KG1 (cell line): ENCODE results near the gene GDI2.
"Not testable (repeated sequence)": the region's sequence is repeated elsewhere in the genome, so short reads cannot be mapped to it uniquely, and the experiment has no call there.

Experiments used
- DNase-seq: peaks from one replicate; lab custom pipeline; 2025; lab: John Stamatoyannopoulos, UW

The GDI2 gene

DNA sequence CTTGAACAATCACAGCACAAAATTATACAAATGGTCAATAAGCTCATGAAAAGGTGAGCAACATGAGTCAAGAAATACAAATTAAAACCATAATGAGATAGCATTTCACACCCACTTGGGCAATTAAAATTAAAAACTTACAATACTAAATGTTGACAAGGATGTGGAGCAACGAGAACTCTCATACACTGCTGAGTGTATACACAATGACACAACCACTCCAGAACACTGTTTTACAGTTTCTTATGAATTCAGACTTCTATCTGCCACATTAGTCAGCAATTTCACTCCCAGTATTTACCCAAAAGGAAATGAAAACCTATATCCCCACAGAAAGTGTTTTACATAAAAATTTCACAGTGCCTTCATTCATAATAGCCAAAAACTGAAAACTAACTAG is 31.1 kb downstream of the GDI2 start:
- DNase-seq = no peak

DNA sequence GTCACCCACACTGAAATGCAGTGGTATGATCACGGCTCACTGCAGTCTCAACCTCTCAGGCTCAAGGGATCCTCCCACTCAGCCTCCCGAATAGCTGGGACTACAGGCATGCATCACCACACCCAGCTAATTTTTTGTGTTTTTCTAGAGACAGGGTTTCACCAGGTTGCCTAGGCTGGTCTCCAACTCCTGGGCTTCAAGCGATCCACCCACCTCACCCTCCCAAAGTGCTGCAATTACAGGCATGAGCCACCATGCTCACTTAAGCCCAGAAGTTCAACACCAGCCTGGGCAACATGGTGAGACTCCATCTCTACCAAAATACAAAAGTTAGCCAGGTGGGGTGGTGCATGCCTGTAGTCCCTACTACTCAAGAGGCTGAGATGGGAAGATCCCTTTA is 33.5 kb downstream of the GDI2 start:
- no peak for DNase-seq

DNA sequence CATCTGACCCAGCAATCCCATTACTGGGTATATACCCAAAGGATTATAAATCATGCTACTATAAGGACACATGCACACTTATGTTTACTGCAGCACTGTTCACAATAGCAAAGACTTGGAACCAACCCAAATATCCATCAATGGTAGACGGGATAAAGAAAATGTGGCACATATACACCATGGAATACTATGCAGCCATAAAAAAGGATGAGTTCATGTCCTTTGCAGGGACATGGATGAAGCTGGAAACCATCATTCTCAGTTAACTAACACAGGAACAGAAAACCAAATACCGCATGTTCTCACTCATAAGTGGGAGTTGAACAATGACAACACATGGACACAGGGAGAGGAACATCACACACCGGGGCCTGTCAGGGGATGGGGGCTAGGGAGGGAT is 35.5 kb downstream of the GDI2 start:
- not testable (repeated sequence) for DNase-seq

DNA sequence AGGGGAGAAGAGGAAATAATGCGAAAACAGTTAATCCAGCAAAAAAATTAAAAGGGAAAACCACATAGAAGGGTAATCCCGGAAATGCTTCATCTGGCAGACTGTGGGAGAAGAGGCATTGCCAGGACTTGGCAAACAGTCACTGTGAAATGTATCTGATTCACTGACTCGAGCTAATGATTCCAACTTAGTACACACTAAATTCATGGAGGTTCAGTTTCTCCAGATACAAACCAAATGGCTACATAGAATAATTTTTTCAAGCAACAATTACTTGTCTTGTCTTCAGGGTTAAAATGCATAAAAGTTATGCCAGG is 36.4 kb downstream of the GDI2 start:
- DNase-seq = no peak

DNA sequence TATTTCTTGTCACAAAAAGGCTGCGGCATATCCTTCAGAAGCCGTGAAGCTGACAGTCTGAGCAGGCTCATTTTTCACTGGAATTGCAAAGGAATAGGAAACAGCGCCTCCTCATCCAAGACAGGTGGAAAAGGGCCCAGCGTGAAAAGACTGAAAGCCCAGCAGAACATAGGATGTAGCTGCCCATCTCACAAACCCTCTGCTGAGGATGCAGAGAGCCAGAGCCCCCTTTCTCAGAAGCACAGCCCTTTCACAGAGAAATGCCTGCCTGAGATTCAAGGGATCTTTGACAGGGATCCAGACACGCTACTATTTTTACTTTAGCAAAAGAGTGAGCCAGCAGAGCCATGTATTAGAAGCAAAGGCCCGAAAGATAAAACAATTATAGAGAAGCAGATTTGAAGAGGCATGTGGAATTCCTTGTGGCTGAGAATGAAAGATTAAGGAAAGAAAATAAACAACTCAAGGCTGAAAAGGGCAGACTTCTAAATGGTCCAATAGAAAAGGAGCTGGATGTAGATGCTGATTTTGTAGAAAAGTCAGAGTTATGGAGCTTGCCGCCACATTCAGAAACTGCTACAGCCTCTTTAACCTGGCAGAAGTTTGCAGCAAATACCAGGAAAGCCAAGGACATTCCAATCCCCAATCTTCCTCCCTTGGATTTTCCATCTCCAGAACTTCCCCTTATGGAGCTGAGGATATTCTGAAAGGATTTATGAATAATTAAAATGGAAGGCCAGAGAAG is 36.9 kb downstream of the GDI2 start:
- DNase-seq = no peak

DNA sequence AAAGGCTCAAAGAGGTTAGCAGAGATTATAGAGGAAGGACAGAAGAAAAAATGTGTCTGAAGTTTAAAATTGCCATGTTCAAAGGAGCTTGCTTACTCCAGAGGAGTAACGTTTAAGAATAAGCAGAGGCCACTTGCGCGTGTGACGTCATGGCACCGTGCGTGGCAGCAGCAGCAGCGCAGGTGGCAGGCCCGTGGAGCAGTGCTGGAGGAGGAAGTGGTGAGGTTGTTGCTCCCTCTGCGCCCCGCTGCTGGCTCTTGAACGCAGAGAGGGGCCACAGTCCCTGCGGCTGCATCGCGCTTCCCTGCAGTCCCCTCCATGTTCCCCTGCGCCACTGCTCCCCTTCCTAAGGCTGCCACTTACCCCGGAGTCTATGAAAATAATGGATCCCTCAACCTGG is 37.5 kb downstream of the GDI2 start:
- DNase-seq = no peak

DNA sequence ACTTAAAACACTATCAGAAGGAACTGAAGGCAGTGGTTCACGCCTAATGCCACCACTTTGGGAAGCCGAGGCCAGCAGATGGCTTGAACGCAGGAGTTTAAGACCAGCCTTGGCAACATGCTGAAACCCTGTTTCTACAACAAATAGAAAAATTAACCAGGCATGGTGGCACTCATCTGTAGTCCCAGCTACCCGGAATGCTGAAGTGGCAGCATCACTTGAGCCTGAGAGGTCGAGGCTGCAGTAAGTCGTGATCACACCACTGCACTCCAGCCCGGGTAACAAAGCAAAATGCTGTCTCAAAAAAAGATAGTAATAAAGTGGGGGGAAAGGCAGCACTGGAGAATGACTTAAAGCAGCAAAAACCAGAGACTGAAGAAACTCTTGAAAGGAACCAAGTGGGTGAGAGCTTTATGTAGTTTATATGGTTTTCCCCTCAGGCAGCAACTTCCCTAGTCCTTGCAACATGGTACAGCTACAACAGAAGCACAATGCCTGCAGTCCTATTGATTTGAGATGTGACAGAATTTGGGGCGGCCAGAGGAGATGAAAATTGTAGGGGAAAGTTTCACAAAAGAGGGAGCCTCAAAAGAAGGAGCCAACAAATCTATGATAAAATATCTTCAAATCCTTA is 38.1 kb downstream of the GDI2 start:
- no peak for DNase-seq

DNA sequence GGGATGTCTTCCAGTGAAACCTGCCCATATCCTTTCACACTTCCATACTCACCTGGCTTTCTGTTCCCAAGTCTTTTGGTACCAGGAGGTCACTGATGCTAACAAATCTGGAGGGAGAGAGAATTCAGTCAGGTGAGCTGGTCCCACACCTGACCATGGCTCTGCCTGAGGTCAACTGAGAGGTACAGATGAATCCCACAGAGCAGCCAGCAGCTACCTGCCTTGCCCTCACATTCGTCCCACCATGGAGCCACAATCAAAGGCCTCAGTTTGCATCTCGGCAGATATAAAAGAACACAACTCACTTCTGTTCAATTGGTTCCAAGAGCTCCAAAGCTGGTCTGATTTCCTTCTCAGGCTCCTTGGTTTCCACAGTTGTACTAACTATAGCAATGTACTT is 47.0 kb downstream of the GDI2 start:
- no peak for DNase-seq

DNA sequence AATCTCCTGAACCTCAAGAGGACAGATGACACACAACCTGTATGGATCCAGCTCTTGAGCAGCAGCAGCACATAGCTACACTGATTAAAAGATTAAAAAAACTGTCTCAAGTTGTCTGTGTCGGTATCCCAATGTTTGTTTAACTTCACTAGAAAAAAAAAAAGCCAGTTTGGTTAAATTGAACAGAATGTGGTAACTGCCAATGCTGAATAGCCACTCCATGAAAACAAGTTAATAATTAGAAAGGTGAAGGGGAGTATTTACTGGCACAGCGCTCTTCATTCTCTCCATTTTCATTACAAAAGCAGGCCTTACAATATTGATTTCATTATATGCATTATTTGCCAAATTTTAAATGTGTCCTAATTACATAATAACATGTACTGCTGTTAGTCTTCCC is 47.6 kb downstream of the GDI2 start:
- DNase-seq = no peak

DNA sequence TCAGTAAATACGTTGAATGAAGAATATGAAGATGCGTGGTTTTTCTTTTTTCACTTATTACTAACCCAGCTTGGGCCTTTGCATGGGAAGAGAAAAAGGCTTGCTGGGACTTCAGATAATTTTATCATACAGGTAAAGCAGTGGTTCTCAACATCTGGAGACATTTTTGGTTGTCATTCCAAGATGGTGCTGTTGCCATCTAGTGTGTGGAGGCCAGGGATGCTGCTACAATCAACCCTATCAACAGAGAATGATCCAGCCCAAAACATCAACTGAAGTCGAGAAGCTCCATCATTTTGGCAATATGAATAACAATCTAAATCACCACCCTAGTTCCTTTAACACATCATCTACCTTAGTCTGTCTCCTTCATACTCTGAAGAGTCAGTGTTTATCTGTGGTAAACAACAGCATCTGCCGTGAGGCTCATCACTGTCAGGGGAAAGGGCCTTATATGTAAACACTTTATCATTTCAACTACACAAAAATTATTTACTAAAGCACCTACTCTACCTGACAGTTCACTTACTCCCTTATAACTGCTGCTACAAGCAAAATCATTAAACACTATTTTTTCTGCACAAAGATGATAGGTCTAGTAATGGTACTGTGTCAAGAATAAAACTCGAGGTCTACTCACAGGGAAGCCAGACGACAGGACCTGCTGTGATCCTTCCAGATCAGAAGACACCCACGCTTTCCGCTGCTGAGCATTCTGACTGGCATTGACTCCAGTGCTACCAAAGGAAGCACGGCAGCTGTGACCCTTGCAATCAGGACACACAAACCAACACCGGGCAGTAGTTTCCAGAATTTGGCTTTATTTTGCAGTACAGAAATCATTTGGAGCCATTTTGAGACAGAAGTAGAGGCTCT is 48.6 kb downstream of the GDI2 start:
- no peak for DNase-seq

DNA sequence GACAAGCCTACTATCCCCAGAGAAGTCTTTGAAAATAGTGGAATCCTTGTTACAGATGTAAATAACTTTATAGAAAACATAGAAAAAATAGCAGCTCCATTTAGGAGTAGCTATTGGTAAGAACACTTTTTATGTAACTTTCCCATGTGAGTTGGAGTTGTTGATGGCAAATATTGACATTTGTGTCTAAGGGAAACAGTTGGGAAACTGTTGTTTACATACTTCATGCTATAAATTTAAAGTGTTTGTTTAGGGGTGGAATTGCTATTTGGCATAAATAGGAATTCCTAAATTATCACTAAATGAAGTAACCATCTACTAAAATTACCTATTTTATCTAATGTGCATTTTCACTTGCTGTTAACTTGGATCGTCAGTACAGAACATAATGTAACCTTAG is 50.7 kb downstream of the GDI2 start:
- no peak for DNase-seq

DNA sequence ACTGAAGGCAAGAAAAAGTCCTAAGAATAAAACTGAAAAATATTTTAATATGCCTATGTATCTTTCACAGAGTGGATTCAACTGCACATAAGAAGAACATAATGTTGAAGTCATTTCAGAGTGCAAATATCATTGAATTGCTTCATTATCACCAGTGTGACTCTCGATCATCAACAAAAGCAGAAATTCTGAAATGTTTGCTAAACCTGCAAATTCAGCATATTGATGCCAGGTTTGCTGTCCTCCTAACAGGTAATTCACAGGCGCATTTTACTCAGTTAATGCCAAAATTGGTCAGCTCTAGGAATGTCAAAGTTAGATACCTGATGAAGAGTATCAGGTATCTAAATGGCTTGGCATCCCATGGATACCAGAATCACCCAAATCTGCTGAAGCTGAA is 52.0 kb downstream of the GDI2 start:
- no peak for DNase-seq

DNA sequence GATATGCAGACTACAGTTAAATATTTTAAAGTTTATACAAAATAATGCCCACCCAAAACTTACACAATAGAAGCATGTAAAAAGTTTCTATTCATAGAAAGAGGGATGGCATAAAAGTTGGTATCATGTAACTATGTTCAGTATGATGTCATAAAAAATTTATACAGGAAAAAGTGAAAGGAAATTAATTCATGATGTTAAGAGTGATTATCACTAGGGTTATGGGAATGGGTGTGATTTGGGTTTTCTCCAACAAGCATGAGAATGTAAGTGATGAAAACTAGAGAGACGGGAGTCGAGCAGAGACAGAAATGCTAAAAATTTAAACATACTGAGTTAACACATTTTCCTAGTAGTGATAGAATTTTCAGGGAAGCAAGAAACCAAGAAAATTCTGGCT is 52.7 kb downstream of the GDI2 start:
- no peak for DNase-seq

DNA sequence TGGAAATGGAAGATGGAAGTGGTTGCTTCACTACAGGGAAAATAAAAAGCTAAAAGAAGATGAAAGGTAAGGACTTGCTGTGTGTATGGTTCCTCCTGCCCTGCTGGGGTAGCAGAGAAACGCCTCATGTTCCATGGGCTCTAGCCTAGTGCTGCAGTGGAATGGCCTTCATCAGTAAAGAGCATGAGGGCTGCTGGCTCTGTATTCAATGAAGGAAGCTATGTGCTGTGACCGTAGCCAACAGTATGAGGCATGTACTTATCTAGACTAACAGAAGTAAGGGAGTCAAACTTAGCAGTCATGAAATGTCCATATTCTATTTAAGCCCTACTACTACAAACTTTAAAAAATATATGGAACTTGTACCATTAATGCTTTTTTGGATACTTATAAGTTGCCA is 54.3 kb downstream of the GDI2 start:
- no peak for DNase-seq

DNA sequence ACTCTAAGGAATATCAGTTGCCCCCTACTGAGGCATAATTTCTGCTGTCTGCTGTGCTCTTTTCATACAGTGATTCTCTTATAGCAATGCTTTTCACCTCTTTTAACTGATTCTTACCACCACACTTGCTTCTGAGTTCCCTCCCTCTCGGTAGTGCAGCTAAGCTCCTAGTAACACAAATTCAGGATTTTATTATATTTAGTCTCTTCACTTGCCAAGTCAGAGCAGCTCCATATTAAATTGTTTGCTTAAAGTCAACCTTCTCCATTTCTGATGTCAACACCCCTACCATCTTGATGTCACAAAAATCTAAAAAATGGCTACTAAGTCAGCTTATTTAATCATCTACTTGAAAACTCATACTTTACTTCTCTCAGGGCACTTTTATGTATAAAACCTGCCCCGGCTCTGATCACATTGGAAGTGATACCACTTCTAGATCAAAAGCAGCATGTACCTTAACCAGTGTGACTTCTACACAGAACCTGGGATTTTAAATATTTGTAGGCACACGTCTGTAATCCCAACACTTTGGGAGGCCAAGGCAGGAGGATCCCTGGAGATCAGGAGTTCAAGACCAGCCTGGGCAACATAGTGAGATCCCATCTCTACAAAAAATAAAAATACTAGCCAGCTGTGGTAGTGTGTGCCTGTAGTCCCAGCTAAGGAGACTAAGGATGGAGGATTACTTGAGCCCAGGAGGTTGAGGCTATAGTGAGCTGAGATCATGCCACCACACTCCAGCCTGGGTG is 55.3 kb downstream of the GDI2 start:
- no peak for DNase-seq

DNA sequence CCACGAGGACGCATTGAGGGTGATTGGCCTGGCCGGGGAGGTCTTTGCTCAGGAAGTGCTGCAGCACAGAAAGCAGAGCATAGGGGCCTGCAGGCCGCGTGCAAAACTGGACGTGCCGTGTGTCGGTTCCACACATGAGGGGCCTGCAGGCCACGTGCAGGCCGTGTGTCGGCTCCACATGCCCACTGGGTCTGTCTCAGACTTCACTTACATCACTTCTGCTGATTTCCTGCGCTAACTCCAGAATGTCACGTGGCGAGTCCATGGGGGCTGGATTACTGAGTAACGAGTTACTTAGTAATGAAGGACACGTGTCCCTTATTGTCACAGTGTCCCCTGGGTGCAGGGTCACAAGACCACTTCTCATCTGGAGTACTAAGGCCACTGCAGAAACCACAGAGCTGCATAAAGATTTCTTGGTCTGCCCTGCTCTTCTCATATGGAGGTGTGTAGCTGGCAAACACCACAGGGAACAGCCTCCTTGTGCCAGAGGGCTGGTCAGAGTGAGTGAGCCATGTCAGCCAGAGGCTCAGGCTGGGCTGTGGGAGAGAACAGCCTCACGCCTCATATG is 60.8 kb downstream of the GDI2 start:
- DNase-seq = no peak

DNA sequence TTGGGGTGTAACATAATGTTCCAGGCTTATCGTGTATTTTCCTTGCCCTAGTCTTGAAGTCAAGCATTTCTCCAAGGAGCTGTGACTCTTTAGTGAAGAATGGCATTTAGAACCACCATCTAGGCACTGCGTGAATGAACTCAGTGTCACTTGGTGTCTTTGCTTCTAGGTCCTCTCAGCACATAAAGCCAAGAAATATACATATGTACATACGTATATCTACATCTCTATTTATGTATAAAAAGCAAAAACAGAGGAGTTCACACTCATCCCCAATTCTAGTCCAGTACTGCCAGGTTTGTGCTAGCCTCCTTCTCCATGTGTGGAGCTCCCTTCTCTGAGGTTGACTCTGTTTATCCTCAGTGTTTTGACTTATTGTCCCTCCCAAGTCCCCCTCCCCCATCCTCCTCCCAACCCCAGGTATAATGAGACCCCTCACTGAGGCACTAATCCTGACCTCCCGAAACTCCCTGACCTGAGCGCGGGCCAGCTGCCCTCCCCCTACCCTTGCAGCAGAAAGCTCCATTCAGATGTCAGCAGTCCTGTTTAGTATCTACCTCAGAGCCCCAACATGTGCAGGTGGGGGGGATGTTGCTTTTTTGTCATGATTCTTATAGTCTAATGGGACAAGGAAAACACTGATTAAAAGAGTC is 61.5 kb downstream of the GDI2 start:
- DNase-seq = no peak

DNA sequence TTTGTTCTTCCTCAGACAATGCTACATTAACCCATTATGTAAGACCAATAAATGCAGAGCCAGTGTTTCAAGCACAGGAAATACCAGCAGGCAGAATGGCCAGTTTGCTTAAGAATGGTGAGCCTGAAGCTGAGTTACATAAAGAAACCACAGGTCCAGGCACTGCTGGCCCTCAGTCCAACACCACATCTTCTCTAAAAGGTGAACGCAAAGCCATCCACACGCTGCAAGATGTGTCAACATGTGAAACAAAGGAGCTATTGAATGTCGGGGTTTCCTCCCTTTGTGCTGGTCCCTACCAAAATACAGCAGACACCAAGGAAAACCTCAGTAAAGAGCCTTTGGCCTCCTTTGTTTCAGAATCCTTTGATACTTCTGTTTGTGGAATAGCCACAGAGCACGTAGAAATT is 64.8 kb downstream of the GDI2 start:
- no peak for DNase-seq

DNA sequence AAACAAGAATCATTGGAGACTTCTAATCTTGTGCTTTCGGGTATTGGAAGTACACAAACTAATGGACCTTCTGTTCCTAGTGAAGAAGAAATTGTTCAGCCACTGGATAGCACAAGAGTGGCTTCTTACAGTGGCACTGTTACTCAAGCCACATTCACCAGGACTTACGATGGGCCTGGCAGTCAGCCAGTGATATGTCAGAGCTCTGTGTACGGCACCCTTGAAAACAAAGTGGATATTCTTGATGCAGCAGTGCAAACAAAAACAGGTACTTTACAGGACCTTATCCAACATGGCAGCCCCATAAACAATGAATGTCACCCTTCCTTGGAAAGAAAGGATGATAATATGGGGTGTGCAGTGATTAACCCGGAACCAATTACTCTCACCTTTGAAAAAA is 67.0 kb downstream of the GDI2 start:
- no peak for DNase-seq

DNA sequence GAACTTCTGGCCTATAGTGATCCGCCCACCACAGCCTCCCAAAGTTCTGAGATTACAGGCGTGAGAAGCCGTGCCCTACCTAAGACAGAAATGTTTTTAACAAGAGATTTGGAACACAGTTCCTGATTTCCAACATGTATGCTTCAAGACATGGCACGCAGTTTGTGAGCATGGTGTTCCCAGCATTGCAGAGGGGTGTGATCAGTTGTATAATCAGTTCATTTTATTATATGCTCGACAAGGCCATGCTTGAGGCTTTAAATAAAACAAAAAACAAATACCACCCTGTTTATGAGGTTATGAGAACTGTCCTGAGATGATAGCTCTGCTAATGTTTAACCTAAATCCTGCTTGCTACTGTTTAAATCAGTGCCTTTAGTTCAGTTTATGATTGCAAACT is 68.4 kb downstream of the GDI2 start:
- no peak for DNase-seq

DNA sequence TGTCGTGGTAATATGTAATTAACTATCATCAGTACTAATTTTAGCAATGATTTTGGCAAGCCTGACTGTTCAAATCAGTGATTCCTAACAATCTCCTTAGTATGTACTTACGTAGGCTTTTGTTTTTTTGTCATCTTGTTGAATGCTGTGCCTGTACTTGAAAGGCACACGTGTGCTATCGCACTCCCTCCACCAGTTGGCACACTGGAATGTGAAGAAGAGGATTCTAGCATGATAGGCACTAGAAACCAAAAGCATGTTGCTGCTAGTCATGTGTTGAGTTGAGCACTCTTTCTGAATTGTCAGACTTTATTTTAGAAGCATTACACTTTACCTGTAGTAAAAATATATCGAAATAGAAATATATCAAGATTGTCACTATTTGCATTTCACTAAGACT is 69.5 kb downstream of the GDI2 start:
- no peak for DNase-seq

DNA sequence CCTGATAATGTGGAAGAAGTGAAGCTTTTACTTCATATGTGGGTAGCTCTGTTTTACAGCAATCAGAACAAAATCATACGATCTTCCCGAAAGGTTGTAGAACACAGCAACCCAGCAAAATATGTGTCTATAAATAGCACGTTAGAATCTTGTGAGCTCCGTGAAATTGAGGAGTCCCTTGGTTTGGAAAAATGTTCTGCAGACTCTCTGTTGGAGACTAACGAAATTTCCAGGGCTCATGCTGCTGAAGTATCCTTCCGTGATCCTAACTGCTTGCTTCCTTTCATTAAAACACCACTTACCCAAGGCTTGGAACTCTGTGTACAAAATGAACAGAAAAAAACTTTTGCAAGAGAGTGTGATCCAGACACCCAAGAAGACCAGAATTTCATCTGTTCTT is 71.1 kb downstream of the GDI2 start:
- DNase-seq = no peak
